Activated T-cell treated with anti-CD3 and anti-CD28 coated beads, Interleukin-2, amount 50 U/mL, for 72 hours (primary cell): ENCODE data around the gene PSME3IP1. TPM values are rescaled to one million over a fixed set of nuclear protein-coding genes. Genes with fewer than 3 reads are reported as not detected.

Source experiments
- ATAC-seq, 2 donors: fragments of 150-1000 bp; cut with Tn5 transposase; replicated peaks in 1 of 2; 2 replicates each; pipeline ENCODE4 v1.10.0; 2021; ENCODE audit warnings: moderate library complexity in 2 of 2, mild to moderate bottlenecking in 1 of 2
- DNase-seq, 2 donors: peaks; one replicate each; pipeline ENCODE4 v3.0.0; 2021 to 2022; ENCODE audit warnings: mixed read lengths in 1 of 2
- H3K27ac Mint-ChIP-seq: one replicate; pipeline ENCODE4 v1.8.0; 2022; ENCODE audit warnings: mild to moderate bottlenecking, moderate library complexity, mixed read lengths
- H3K27me3 Mint-ChIP-seq: one replicate; pipeline ENCODE4 v1.8.0; 2022; ENCODE audit warnings: low read depth, mixed read lengths
- H3K36me3 Mint-ChIP-seq, 2 donors: one replicate each; pipeline ENCODE4 v1.8.0; 2022; ENCODE audit warnings: mixed read lengths in 2 of 2, mild to moderate bottlenecking in 1 of 2; ENCODE audit not compliant: insufficient read depth in 2 of 2
- H3K4me1 Mint-ChIP-seq: one replicate; pipeline ENCODE4 v1.8.0; 2022; ENCODE audit warnings: low read depth, mixed read lengths
- H3K4me3 Mint-ChIP-seq, 2 donors: one replicate each; pipeline ENCODE4 v1.8.0; 2022; ENCODE audit warnings: mild to moderate bottlenecking in 2 of 2, mixed read lengths in 2 of 2, moderate library complexity in 2 of 2
- H3K9me3 Mint-ChIP-seq, 2 donors: one replicate each; pipeline ENCODE4 v1.8.0; 2022; ENCODE audit warnings: mixed read lengths in 2 of 2
- total RNA-seq, 2 donors: library from RNA; stranded (reverse); gene quantifications; one replicate each; pipeline ENCODE4 v1.2.3, GENCODE V29; 2022

PSME3IP1 gene
- total RNA-seq = 100 to 1,000 TPM; 120 to 140 TPM

GRCh38 chr16:57185945-57186871, at the start of gene PSME3IP1, which contains the start of gene RSPRY1:
PSME3IP1 (minus strand) TSS chr16:57186039; CDS start chr16:57173854, 12,185 bp downstream.
RSPRY1 (plus strand) TSS chr16:57186329; CDS start chr16:57204659, 18,330 bp downstream.
- DNase-seq = peak; percentile 99
- Mint-ChIP-seq H3K4me1 (peaks cover 50% of the 10 kb centered on the region), H3K27ac (peak within 1 kb of the TSS; percentile 100), H3K36me3 (peaks cover 5 to 13% of the 10 kb centered on the region in 2 donors), H3K27me3 (no peaks in the 10 kb centered on the region), H3K4me3 (peak within 1 kb of the TSS; percentile 95 to 100), H3K9me3 (no peaks in the 10 kb centered on the region)
- ATAC-seq = peak; percentile 94

- Mint-ChIP-seq H3K27me3 (no peaks in the 10 kb centered on the region), H3K36me3 (peaks cover 6 to 29% of the 10 kb centered on the region in 2 donors), H3K9me3 (no peaks in the 10 kb centered on the region), H3K4me1 (peaks cover 21% of the 10 kb centered on the region), H3K27ac (peak overlapping the region; percentile 97), H3K4me3 (peak overlapping the region in 1 of 2 donors; percentile 84)
- DNase-seq (peak; percentile 66 to 71), ATAC-seq (peak; percentile 96)
Measured at GRCh38 chr16:57235128-57236021, 49.5 kb upstream of the PSME3IP1 start.

DNA sequence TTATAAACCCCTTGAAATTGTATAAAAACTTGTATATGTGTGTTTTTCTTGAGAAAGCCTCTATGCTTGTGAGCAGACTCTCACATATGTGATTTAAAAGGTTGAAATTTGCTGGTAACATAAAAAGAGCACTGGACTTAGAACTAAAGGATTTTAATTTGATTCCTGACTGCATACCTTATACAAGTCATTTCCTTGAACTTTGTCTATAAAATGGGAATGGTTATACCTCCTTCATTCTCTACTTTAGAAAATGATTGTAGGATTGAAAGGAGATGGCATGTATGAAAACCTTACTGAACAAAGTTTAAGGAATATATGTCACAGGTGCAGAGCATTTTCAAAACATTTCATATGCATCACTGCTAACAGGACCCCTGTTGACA, 48.9 kb upstream of the PSME3IP1 start:
- Mint-ChIP-seq H3K27me3 (no peaks in the 10 kb centered on the region), H3K36me3 (peaks cover 6 to 31% of the 10 kb centered on the region in 2 donors), H3K4me3 (no peak overlapping the region), H3K27ac (peak overlapping the region; percentile 87), H3K4me1 (peaks cover 21% of the 10 kb centered on the region), H3K9me3 (no peaks in the 10 kb centered on the region)
- ATAC-seq = no peak
- no peak for DNase-seq

- Mint-ChIP-seq H3K36me3 (peaks cover 6 to 31% of the 10 kb centered on the region in 2 donors), H3K27me3 (no peaks in the 10 kb centered on the region), H3K27ac (peak overlapping the region; percentile 75), H3K4me3 (no peak overlapping the region), H3K9me3 (no peaks in the 10 kb centered on the region), H3K4me1 (peaks cover 17% of the 10 kb centered on the region)
- no peak for ATAC-seq
- no peak for DNase-seq
Measured at GRCh38 chr16:57233944-57234706, 48.3 kb upstream of the PSME3IP1 start.

DNA sequence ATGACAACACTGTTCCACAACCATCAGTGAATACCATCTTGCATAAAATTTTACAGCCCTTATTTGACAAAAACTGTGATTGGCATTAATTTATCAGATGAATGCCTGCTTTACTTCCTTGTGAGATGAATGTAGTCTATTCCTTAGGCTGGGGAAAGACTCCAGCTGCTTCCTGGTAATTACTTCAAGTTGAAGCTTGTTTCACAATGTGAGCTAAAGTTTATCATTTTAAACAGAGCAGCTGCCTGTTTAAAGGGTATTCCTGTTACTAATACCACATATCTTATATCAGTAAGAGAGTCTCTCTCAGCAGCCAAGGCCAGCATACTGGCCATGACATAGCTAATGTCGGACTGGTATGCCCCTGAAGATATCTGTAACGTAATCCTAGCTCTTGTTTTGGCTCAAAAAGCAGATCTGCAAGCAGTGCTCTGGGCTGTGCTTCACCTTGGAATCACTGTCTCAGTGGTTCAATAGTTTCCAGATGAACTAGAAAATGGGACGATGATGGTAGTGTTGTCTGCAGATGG, 46.0 kb upstream of the PSME3IP1 start:
- Mint-ChIP-seq H3K36me3 (peaks cover 6 to 33% of the 10 kb centered on the region in 2 donors), H3K9me3 (no peaks in the 10 kb centered on the region), H3K27ac (no peak overlapping the region), H3K4me1 (peaks cover 12% of the 10 kb centered on the region), H3K4me3 (no peak overlapping the region), H3K27me3 (no peaks in the 10 kb centered on the region)
- DNase-seq (no peak), ATAC-seq (no peak)

- Mint-ChIP-seq H3K27ac (no peak overlapping the region), H3K27me3 (no peaks in the 10 kb centered on the region), H3K4me1 (no peaks in the 10 kb centered on the region), H3K9me3 (no peaks in the 10 kb centered on the region), H3K4me3 (no peak overlapping the region), H3K36me3 (peaks cover 4 to 28% of the 10 kb centered on the region in 2 donors)
- DNase-seq (no peak), ATAC-seq (no peak)
Measured at GRCh38 chr16:57229079-57229478, 43.2 kb upstream of the PSME3IP1 start.

DNA sequence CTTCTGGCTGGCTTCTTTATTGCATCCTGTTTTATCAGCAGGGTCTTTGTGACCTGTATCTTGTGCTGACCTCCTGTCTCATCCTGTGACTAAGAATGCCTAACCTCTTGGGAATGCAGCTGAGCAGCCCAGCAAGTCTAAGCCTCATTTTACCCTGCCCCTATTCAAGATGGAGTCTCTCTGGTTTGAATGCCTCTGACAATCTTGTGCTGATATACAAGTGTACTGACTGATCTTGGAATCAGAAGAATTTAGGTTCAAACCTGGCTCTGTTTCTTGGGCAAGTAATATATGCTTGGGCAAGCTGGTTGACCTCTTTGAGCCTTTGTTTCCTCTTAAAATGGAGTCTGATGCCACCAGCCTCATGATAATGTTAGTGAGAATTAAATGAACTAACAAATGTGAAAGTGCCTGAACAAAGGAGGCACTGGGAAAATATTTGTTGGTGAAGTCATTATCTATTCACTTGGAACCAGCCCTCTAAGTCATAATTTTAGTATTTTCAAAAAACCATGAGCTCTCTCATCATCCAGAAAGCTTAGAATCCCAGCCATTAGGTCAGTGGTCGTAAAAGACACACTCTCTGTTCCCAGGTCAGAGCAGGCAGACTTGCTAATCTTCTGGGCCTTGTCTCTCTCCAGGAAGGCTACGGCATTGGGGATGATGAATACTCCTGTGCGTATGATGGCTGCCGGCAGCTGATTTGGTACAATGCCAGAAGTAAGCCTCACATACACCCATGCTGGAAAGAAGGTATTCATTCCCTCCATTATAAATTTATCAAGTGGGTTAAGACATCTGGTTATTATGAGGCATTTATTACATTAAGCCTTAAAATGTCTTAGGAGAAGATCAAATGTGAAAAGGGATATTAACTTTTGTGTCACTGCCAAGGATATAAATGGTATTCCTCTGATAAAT, 41.1 kb upstream of the PSME3IP1 start:
- no peak overlapping the region for H3K27ac Mint-ChIP-seq
- H3K36me3 Mint-ChIP-seq = peaks cover 0 to 27% of the 10 kb centered on the region in 2 donors
- DNase-seq (no peak), ATAC-seq (no peak)
- no peak overlapping the region for H3K4me3 Mint-ChIP-seq
- H3K4me1 Mint-ChIP-seq = no peaks in the 10 kb centered on the region
- H3K27me3 Mint-ChIP-seq = no peaks in the 10 kb centered on the region
- H3K9me3 Mint-ChIP-seq = no peaks in the 10 kb centered on the region

- Mint-ChIP-seq H3K4me3 (no peak overlapping the region), H3K9me3 (no peaks in the 10 kb centered on the region), H3K27me3 (no peaks in the 10 kb centered on the region), H3K4me1 (no peaks in the 10 kb centered on the region), H3K27ac (no peak overlapping the region), H3K36me3 (peaks cover 0 to 24% of the 10 kb centered on the region in 2 donors)
- DNase-seq (no peak), ATAC-seq (no peak)
Measured at GRCh38 chr16:57225978-57226377, 40.1 kb upstream of the PSME3IP1 start.

DNA sequence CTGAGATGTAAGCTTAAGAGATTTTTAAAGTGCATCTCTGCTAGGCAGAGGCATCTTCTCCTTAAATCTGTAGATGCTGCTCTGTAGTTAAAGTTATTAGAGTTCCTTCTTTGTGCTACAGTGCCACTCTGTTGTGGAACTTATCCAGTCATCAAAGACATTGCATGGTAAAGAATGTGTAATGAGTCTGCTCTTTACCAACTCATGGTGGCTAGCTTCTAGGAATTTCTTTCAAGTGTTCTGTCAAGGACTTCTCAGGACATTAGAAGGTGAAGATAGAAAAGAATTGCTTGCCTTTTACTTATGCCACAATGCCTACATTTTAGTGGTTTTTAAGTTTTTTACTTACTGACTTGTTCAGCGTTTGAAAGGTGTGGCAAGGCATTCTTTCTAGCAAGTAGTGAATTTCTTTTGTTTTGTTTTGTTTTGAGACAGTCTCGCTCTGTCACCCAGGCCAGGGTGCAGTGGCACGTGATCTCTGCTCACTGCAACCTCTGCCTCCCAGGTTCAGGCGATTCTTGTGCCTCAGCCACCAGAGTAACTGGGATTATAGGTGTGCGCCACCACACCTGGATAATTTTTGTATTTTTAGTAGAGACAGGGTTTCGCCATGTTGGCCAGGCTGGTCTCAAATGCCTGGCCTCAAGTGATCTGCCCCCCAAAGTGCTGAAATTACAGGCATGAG, 39.0 kb upstream of the PSME3IP1 start:
- ATAC-seq (no peak), DNase-seq (no peak)
- H3K4me1 Mint-ChIP-seq = no peaks in the 10 kb centered on the region
- no peaks in the 10 kb centered on the region for H3K9me3 Mint-ChIP-seq
- no peaks in the 10 kb centered on the region for H3K27me3 Mint-ChIP-seq
- peaks cover 0 to 25% of the 10 kb centered on the region in 2 donors for H3K36me3 Mint-ChIP-seq
- no peak overlapping the region for H3K27ac Mint-ChIP-seq
- H3K4me3 Mint-ChIP-seq = no peak overlapping the region

DNA sequence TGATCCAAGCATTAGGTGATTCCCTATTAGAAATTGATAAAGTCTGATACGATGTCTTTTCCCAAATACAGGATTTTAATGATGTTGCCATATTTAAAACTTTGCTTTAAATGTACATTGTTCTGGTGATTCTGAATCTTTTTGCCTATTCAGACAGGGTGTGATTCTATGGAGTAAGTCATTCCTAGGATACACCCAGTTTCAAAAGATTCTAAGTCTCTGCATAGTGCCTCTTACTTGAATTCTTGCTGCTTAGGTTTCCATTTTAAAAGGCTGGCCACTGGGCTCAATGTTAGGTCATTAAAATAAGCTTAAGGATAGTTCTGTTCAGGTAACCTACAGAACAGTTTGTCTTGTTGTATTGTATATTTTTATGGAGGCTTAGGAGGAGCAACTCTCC, 37.2 kb upstream of the PSME3IP1 start:
- Mint-ChIP-seq H3K27ac (no peak overlapping the region), H3K9me3 (peaks cover 3 to 8% of the 10 kb centered on the region in 2 donors), H3K27me3 (no peaks in the 10 kb centered on the region), H3K4me1 (no peaks in the 10 kb centered on the region), H3K4me3 (no peak overlapping the region), H3K36me3 (peaks cover 8 to 37% of the 10 kb centered on the region in 2 donors)
- no peak for ATAC-seq
- DNase-seq = no peak

DNA sequence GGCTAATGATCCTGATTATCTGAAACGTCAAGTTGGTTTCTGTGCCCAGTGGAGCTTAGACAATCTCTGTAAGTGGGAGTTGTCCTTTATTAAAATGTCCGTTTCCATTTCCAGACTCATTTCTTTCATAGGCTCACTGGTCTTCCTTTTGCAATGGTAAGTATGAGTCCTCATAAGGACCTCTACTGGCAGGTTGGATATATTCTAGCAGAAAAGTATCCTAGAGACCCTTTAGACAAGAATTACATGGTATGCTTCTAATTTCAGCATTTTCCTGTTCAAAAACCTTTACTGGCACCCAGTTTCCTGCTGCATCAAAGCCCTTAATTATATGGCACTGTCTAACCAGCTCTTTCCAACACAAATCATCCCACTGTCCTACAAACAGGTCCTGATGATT, 31.1 kb upstream of the PSME3IP1 start:
- no peak for DNase-seq
- ATAC-seq = no peak
- Mint-ChIP-seq H3K27ac (no peak overlapping the region), H3K4me1 (no peaks in the 10 kb centered on the region), H3K36me3 (peaks cover 36 to 67% of the 10 kb centered on the region in 2 donors), H3K9me3 (peaks cover 13 to 19% of the 10 kb centered on the region in 2 donors), H3K4me3 (no peak overlapping the region), H3K27me3 (no peaks in the 10 kb centered on the region)
